IPS-18c (cell line): ENCODE results near the gene PTK7.
A peak's percentile ranks its signal among the peaks of the same experiment; 100 is the strongest.

Experiments
- H3K4me3 ChIP-seq: 2 replicates; pipeline ENCODE4 v1.7.0; 2013; ENCODE audit warnings: low read depth, mild to moderate bottlenecking, low read length, moderate library complexity; ENCODE audit not compliant: insufficient read depth
- H3K9me3 ChIP-seq: one replicate; pipeline ENCODE4 v1.6.1; 2013; ENCODE audit warnings: mild to moderate bottlenecking, low read length, moderate library complexity; ENCODE audit not compliant: control insufficient read depth, insufficient read depth

The PTK7 gene

GRCh38 chr6:43052225-43052841 is 23.8 kb upstream of the PTK7 start:
- peak overlapping the region; percentile 94; the same call in 1 of the 2 replicates for H3K4me3 ChIP-seq

GRCh38 chr6:43052842-43053544 is 23.1 kb upstream of the PTK7 start:
- Histone ChIP-seq H3K9me3 (peaks cover 2% of the 10 kb centered on the region), H3K4me3 (peak overlapping the region; percentile 94)

More at GRCh38 chr6:43052225-43052841, 23.8 kb upstream of the PTK7 start:
- H3K9me3 ChIP-seq, result peaks cover 2% of the 10 kb centered on the region

DNA sequence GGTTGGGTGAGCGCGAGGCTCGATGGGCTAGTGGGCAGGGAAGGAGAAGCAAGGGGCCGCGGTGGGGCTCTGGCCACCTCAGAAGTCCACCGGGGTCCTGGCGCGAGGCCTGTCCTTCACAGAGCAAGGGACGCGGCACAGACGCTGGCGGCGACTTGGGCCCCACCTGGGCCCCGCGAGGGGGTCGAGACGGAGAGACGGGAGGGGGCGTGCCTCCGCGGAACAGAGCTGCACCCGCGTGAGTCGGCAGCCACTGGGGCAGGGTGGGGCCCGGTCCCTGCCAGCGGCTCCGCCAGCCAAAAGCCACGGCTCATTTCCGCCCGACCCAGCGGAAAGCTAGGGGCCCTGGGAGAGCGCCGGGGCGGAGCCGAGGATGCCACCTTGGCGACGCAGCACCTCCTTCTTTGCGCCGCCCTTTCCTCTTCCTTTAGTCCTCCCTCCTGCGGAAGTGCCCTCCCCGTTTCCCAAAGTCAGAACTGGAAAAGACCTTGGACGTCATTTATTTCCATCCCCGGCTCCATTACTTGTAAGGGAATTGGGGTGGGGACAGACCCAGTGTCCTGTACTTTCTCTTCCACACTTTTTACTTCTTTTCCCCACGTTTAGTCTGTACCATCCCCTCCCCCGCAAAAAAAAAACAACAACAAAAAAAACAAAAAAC is 22.4 kb upstream of the PTK7 start, which contains the start of gene CUL7:
CUL7 (minus strand) TSS at position 307 of the 661 bp plus-strand sequence. CDS start 1,063 bp downstream, outside the sequence.
- Histone ChIP-seq H3K4me3 (peak within 1 kb of the TSS; percentile 94), H3K9me3 (peaks cover 2% of the 10 kb centered on the region)

DNA sequence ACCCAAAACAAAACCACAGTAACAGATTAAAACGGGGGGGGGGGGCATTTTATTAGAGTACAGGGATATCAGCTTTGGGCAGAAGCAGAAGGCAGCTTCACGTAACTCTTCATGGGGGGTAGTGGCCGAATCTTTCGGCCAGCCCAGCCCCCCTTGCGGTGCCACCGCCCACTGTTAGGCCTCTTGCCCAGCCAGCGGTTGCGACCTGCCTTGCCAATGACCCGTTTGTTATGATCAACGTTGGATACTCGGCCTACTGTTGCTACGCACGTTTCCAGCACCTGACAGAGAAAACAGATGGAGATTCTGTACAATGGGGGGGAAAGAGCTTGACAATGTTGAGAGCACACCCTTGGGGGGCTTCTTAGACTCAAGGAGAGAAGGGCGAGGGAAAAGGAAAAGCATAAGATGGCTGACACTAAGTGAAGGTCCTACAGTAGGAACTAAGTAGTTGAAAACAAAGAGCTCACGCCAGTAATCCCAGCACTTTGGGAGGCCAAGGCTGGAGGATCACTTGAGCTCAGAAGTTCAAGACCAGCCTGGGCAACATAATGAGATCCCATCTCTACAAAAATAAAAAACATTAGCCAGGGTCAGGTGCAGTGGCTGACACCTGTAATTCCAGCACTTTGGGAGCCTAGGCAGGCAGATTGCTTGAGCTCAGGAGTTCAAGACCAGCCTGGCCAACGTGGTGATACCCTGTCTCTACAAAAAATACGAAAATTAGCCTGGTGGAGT is 21.7 kb upstream of the PTK7 start:
- Histone ChIP-seq H3K9me3 (peaks cover 2% of the 10 kb centered on the region), H3K4me3 (peak overlapping the region; percentile 94; the same call in 1 of the 2 replicates)

DNA sequence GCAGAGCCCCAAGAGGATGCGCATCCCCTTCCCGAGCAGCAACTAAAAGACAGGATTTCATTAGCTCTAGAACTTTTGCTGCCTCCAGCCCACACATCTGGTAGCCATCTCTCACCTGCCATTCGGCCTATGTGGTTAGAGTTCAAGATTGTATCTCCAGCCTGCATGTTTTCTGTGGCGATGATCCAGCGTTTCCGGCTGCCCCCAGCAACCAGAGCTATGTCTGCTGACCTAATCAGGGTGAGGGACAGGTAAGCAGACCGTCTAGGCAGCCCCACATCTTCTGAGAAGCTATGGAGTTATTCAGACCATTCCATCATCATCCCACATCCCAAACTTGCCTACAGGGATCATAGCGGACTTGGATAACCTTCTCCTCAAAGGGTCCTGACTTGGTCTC is 20.1 kb upstream of the PTK7 start:
- peaks cover 2% of the 10 kb centered on the region for H3K9me3 ChIP-seq
- no peak overlapping the region for H3K4me3 ChIP-seq

GRCh38 chr6:43058531-43058930 is 17.6 kb upstream of the PTK7 start:
- H3K4me3 ChIP-seq, result peak overlapping the region; percentile 86
- peaks cover 2% of the 10 kb centered on the region for H3K9me3 ChIP-seq

- H3K4me3 ChIP-seq, result peak within 1 kb of the TSS; percentile 86
- H3K9me3 ChIP-seq, result peaks cover 2% of the 10 kb centered on the region
These were observed 16.7 kb upstream of the PTK7 start, which contains the start of the genes KLC4 and MRPL2 for GRCh38 chr6:43059168-43060033. KLC4 (plus strand) TSS chr6:43059631; CDS start chr6:43061336, 1,705 bp downstream. MRPL2 (minus strand) TSS chr6:43059434; CDS start chr6:43059381, 53 bp downstream.

GRCh38 chr6:43060034-43060754 is 15.9 kb upstream of the PTK7 start:
- Histone ChIP-seq H3K4me3 (peak overlapping the region; percentile 86), H3K9me3 (peaks cover 2% of the 10 kb centered on the region)

DNA sequence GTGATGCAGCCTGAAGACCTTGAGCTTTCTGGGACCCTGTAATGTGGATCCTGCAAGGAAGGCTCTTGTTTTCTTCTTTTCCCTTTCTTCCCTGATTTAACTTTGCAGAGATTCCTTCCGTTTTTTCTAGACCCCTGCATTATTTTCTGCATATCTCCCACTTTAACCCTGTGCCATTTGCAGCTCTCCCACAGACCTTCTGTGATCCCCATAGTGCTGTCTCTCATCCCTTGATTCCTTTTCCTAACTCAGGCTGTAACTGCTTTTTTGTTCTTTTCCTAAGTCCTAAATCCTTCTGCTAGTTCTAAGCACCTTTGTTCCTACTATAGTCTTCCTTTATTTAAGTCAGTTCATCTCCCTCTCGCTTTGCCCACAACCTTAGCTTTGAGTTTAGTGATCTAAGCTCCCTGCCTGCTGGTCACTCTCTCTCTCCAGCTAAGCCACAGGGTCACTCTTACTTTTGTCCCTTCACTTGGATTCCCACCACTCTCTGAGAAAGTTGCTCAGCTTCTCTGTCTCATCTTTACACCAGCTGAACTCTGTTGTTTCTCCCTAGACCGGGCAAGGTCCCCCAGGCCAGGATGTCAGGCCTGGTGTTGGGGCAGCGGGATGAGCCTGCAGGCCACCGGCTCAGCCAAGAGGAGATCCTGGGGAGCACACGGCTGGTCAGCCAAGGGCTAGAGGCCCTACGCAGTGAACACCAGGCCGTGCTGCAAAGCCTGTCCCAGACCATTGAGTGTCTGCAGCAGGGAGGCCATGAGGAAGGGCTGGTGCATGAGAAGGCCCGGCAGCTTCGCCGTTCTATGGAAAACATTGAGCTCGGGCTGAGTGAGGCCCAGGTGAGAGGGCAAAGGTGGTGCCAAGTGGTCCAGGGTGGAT is 15.1 kb upstream of the PTK7 start:
- no peak overlapping the region for H3K4me3 ChIP-seq
- peaks cover 2% of the 10 kb centered on the region for H3K9me3 ChIP-seq

- no peak overlapping the region for H3K4me3 ChIP-seq
- peaks cover 2% of the 10 kb centered on the region for H3K9me3 ChIP-seq
These were observed 14.3 kb upstream of the PTK7 start for GRCh38 chr6:43061861-43062260.

- peaks cover 2% of the 10 kb centered on the region for H3K9me3 ChIP-seq
- H3K4me3 ChIP-seq, result no peak overlapping the region
These were observed 13.3 kb upstream of the PTK7 start for GRCh38 chr6:43062818-43063217.

DNA sequence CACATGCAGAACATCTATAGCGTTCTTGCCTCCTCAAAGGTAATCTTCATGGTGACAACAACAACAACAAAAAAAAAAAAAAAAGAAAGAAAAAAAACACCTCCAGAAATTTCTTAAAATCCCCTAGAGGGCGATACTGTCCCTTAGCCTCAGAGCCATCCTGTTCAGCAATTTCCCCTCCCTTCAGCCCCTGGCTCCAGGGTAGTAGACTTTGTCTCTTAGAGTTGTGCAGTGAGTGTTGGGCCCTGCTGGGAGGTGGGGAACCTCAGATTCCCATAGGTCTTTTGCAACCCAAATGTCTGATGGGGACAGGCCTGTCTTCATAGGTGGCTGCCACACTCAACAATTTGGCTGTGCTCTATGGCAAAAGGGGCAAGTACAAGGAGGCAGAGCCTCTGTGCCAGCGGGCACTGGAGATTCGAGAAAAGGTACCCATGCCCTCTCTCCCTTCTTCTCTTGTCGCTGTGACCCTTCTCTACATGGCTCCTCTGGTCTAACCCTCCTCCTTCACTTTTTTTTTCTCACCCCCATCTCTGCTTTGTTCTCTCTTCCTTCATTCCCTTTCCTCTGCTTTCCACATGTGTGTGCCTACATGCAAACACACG is 6.0 kb upstream of the PTK7 start:
- H3K4me3 ChIP-seq, result no peak overlapping the region
- H3K9me3 ChIP-seq, result peaks cover 2% of the 10 kb centered on the region

- H3K9me3 ChIP-seq, result peaks cover 2% of the 10 kb centered on the region
- H3K4me3 ChIP-seq, result peak overlapping the region; percentile 62
These were observed 1.1 kb upstream of the PTK7 start for GRCh38 chr6:43074847-43075669.
